Measurements from ENCODE around the gene FZD4.

GRCh38 chr11:86988351-86988881, 33.2 kb upstream of the FZD4 start:
- no peak for TF ChIP-seq EZH2 (optimal IDR thresholded peaks at IDR 0.05; ENCODE audit: low read depth, low read length)
- TF ChIP-seq CTCF (IDR thresholded peaks at IDR 0.05; ENCODE audit: low read length): no peak

All from MM.1S (cell line).